NOMO-1 treated with DMSO at 0.1 percent for 48 hours (cell line): Measurements from ENCODE around the gene SNX24.
"Not testable (repeated sequence)": the region's sequence is repeated elsewhere in the genome, so short reads cannot be mapped to it uniquely, and the experiment has no call there.

Experiments used
- DNase-seq: peaks from one replicate; lab custom pipeline; 2025; ENCODE audit not compliant: unreplicated experiment; lab: John Stamatoyannopoulos, UW

The SNX24 gene

GRCh38 chr5:122845229-122846050 lies at the start of gene SNX24:
Gene SNX24 (plus strand): TSS chr5:122845613. CDS start chr5:122845634, 21 bp downstream.
- peak; percentile 64 for DNase-seq

GRCh38 chr5:122805481-122805880 lies 39.9 kb upstream of the SNX24 start:
- DNase-seq: no peak

GRCh38 chr5:122810405-122810804 lies 35.0 kb upstream of the SNX24 start:
- no peak for DNase-seq

GRCh38 chr5:122815218-122815767 lies 30.1 kb upstream of the SNX24 start:
- no peak for DNase-seq

GRCh38 chr5:122816756-122817155 lies 28.7 kb upstream of the SNX24 start:
- DNase-seq: no peak

- no peak for DNase-seq
These were observed 13.4 kb upstream of the SNX24 start for GRCh38 chr5:122831984-122832383.

- no peak for DNase-seq
These were observed 9.7 kb upstream of the SNX24 start for GRCh38 chr5:122835681-122836080.

- DNase-seq: no peak
These were observed 8.5 kb upstream of the SNX24 start for GRCh38 chr5:122836947-122837346.

GRCh38 chr5:122839731-122840130 lies 5.7 kb upstream of the SNX24 start:
- no peak for DNase-seq

GRCh38 chr5:122842016-122842580 lies 3.3 kb upstream of the SNX24 start:
- no peak for DNase-seq

GRCh38 chr5:122844136-122844909 lies 1.1 kb upstream of the SNX24 start:
- DNase-seq: no peak

GRCh38 chr5:122844910-122845228 lies 544 bp upstream of the SNX24 start:
- DNase-seq: no peak

- DNase-seq: no peak
These were observed 688 bp downstream of the SNX24 start for GRCh38 chr5:122846051-122846550.

- DNase-seq: no peak
These were observed 2.3 kb downstream of the SNX24 start for GRCh38 chr5:122847687-122848081.

- peak; percentile 45 for DNase-seq
These were observed 4.4 kb downstream of the SNX24 start for GRCh38 chr5:122849771-122850170.

GRCh38 chr5:122857538-122857937 lies 12.1 kb downstream of the SNX24 start:
- not testable (repeated sequence) for DNase-seq

- no peak for DNase-seq
These were observed 13.0 kb downstream of the SNX24 start for GRCh38 chr5:122858451-122858850.

- no peak for DNase-seq
These were observed 17.8 kb downstream of the SNX24 start for GRCh38 chr5:122863240-122863639.

- no peak for DNase-seq
These were observed 18.3 kb downstream of the SNX24 start for GRCh38 chr5:122863721-122864120.

GRCh38 chr5:122864400-122864799 lies 19.0 kb downstream of the SNX24 start:
- DNase-seq: no peak

- no peak for DNase-seq
These were observed 19.4 kb downstream of the SNX24 start for GRCh38 chr5:122864842-122865241.
